AG08395 (cell line): ENCODE results near the gene CUBN.

ENCODE experiments used
- DNase-seq: peaks from one replicate; pipeline ENCODE4 v3.0.0; 2012; ENCODE audit warnings: mixed read lengths, low spot score

Gene CUBN

GRCh38 chr10:16950656-16951601 is 178.7 kb downstream of the CUBN start:
- peak; percentile 72 for DNase-seq

GRCh38 chr10:16949816-16950215 is 179.8 kb downstream of the CUBN start:
- no peak for DNase-seq

GRCh38 chr10:16948361-16948760 is 181.2 kb downstream of the CUBN start:
- no peak for DNase-seq

GRCh38 chr10:16947069-16947468 is 182.5 kb downstream of the CUBN start:
- DNase-seq, result no peak

GRCh38 chr10:16945593-16945992 is 184.0 kb downstream of the CUBN start:
- peak; percentile 53 for DNase-seq

- DNase-seq, result no peak
These were observed 184.6 kb downstream of the CUBN start for GRCh38 chr10:16944986-16945385.

GRCh38 chr10:16944402-16944801 is 185.2 kb downstream of the CUBN start:
- peak; percentile 81 for DNase-seq

GRCh38 chr10:16943295-16944285 is 186.0 kb downstream of the CUBN start:
- DNase-seq, result peak; percentile 27

GRCh38 chr10:16942381-16943078 is 187.1 kb downstream of the CUBN start:
- DNase-seq, result no peak

- no peak for DNase-seq
These were observed 187.7 kb downstream of the CUBN start for GRCh38 chr10:16941870-16942269.

GRCh38 chr10:16941067-16941466 is 188.5 kb downstream of the CUBN start:
- DNase-seq, result no peak

GRCh38 chr10:16938952-16939351 is 190.7 kb downstream of the CUBN start:
- no peak for DNase-seq

GRCh38 chr10:16934461-16934860 is 195.2 kb downstream of the CUBN start:
- DNase-seq, result no peak

GRCh38 chr10:16933783-16934182 is 195.8 kb downstream of the CUBN start:
- peak; percentile 43 for DNase-seq

GRCh38 chr10:16931930-16932329 is 197.7 kb downstream of the CUBN start:
- no peak for DNase-seq

- no peak for DNase-seq
These were observed 199.1 kb downstream of the CUBN start for GRCh38 chr10:16930540-16930939.

- DNase-seq, result no peak
These were observed 200.5 kb downstream of the CUBN start for GRCh38 chr10:16929069-16929468.

- DNase-seq, result no peak
These were observed 202.1 kb downstream of the CUBN start for GRCh38 chr10:16927546-16927945.

GRCh38 chr10:16923726-16924125 is 205.9 kb downstream of the CUBN start:
- no peak for DNase-seq

GRCh38 chr10:16923309-16923708 is 206.3 kb downstream of the CUBN start:
- DNase-seq, result no peak

GRCh38 chr10:16919121-16919982 is 210.3 kb downstream of the CUBN start:
- DNase-seq, result no peak
